HG02884 (cell line): Measurements from ENCODE around the gene FASN.

ENCODE experiments used
- ATAC-seq: cut with Tn5 transposase; IDR thresholded peaks from one replicate; pipeline ENCODE4 v1.9.1; 2021; ENCODE audit warnings: mild to moderate bottlenecking, moderate library complexity; ENCODE audit not compliant: unreplicated experiment

FASN gene

GRCh38 chr17:82030470-82031302, 67.3 kb downstream of the FASN start:
- ATAC-seq, result no peak

GRCh38 chr17:82029990-82030469, 68.0 kb downstream of the FASN start:
- no peak for ATAC-seq

- no peak for ATAC-seq
Observed at GRCh38 chr17:82029391-82029790, 68.6 kb downstream of the FASN start.

- no peak for ATAC-seq
Observed at GRCh38 chr17:82028966-82029365, 69.1 kb downstream of the FASN start.
